Measurements from ENCODE around the gene PIGO.

The PIGO gene

GRCh38 chr9:35114840-35115628 lies 18.6 kb upstream of the PIGO start:
- Histone ChIP-seq H3K9me3 (ENCODE audit: control insufficient read depth, low read length) (no peaks in the 10 kb centered on the region), H3K27me3 (replicated peaks; ENCODE audit: control insufficient read depth, insufficient read depth, low read length, poor library complexity, severe bottlenecking) (no peaks in the 10 kb centered on the region), H3K27ac (ENCODE audit: insufficient read depth, low read length, poor library complexity, severe bottlenecking) (peak overlapping the region; percentile 78), H3K4me3 (ENCODE audit: insufficient read depth, low read depth, low read length, poor library complexity, severe bottlenecking) (peak overlapping the region; percentile 61), H3K4me1 (ENCODE audit: control insufficient read depth, insufficient read depth, low read length, poor library complexity, severe bottlenecking) (peaks cover 45% of the 10 kb centered on the region), H3K36me3 (ENCODE audit: control insufficient read depth, insufficient read depth, low read length) (no peaks in the 10 kb centered on the region)
- peak in 1 of 3 donors; percentile 29 for DNase-seq

GRCh38 chr9:35114113-35114839 lies 17.9 kb upstream of the PIGO start:
- Histone ChIP-seq H3K4me3 (ENCODE audit: insufficient read depth, low read depth, low read length, poor library complexity, severe bottlenecking) (peak overlapping the region; percentile 61), H3K4me1 (ENCODE audit: control insufficient read depth, insufficient read depth, low read length, poor library complexity, severe bottlenecking) (peaks cover 45% of the 10 kb centered on the region)

DNA sequence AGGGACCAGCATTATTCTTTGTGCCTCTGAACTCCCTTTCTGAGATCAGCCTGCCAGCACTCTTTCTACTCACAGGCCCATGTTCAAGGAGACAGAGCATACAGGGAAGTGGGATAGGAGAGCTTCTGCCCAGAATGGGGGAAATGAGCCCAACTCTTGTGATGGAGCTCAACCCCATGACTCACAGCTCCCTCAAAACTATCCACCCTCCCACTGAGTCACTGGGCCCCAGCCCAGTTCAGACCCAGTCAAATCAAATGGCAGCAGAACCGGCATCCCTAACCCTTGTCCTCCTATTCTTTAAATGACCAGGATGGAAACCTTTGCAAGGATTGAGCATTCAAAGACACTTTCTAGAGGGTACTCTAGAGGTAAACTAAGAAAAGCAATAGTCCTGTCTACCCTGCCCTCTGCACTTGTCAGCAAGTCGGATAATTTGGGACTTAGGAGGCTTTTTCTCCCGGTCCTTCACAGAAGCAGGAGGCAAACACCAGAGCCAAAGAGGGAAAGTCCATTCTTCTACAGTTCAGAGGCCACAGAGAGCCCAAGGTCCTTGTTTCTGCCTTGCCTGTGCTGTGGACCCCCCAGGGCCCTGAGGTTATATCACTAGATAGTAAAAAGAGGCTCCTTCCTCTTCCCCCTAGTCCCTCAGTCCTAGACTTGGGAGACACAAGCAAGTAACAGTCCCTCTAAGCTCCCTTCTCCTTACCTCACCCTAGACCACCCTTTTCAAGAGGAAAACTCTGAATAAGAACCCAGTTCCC lies 16.0 kb upstream of the PIGO start:
- no peak for DNase-seq
- Histone ChIP-seq H3K27ac (ENCODE audit: insufficient read depth, low read length, poor library complexity, severe bottlenecking) (peak overlapping the region; percentile 66), H3K4me3 (ENCODE audit: insufficient read depth, low read depth, low read length, poor library complexity, severe bottlenecking) (peak overlapping the region; percentile 44), H3K4me1 (ENCODE audit: control insufficient read depth, insufficient read depth, low read length, poor library complexity, severe bottlenecking) (peaks cover 45% of the 10 kb centered on the region), H3K27me3 (replicated peaks; ENCODE audit: control insufficient read depth, insufficient read depth, low read length, poor library complexity, severe bottlenecking) (no peaks in the 10 kb centered on the region), H3K36me3 (ENCODE audit: control insufficient read depth, insufficient read depth, low read length) (peaks cover 12% of the 10 kb centered on the region), H3K9me3 (ENCODE audit: control insufficient read depth, low read length) (no peaks in the 10 kb centered on the region)

More at GRCh38 chr9:35114113-35114839, 17.9 kb upstream of the PIGO start:
- Histone ChIP-seq H3K9me3 (ENCODE audit: control insufficient read depth, low read length) (no peaks in the 10 kb centered on the region), H3K36me3 (ENCODE audit: control insufficient read depth, insufficient read depth, low read length) (no peaks in the 10 kb centered on the region), H3K27ac (ENCODE audit: insufficient read depth, low read length, poor library complexity, severe bottlenecking) (peak overlapping the region; percentile 78), H3K27me3 (replicated peaks; ENCODE audit: control insufficient read depth, insufficient read depth, low read length, poor library complexity, severe bottlenecking) (no peaks in the 10 kb centered on the region)
- DNase-seq: peak; percentile 70 to 77 (median 72)

- Histone ChIP-seq H3K27me3 (replicated peaks; ENCODE audit: control insufficient read depth, insufficient read depth, low read length, poor library complexity, severe bottlenecking) (no peaks in the 10 kb centered on the region), H3K27ac (ENCODE audit: insufficient read depth, low read length, poor library complexity, severe bottlenecking) (peak overlapping the region; percentile 74), H3K9me3 (ENCODE audit: control insufficient read depth, low read length) (no peaks in the 10 kb centered on the region), H3K4me3 (ENCODE audit: insufficient read depth, low read depth, low read length, poor library complexity, severe bottlenecking) (peak overlapping the region; percentile 62), H3K4me1 (ENCODE audit: control insufficient read depth, insufficient read depth, low read length, poor library complexity, severe bottlenecking) (peaks cover 40% of the 10 kb centered on the region), H3K36me3 (ENCODE audit: control insufficient read depth, insufficient read depth, low read length) (peaks cover 19% of the 10 kb centered on the region)
- peak; percentile 95 to 96 (median 95) for DNase-seq
Measured at GRCh38 chr9:35111001-35111933, 14.9 kb upstream of the PIGO start.

DNA sequence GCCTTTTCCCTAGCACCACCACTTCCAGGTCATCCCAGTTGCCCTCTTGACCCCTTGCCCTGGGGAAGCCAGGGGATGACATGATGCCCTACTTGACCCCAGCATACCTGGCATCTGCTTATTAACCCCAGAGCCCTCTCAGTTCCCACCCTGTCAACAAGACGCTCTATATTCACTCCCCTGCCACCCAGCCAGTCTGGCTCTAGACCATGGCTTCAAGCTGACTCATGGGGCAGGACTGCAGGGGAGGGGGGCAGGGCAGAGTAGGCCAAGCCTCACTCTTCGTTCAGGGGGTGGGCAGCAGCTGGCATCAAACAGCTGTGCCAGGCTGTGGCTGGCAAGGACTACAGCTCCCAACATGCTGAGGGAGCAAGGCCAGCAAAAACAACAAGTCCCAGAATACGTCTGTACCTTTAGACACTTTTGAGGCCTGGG lies 14.0 kb upstream of the PIGO start:
- no peak overlapping the region for H3K4me3 ChIP-seq (ENCODE audit: insufficient read depth, low read depth, low read length, poor library complexity, severe bottlenecking)
- H3K4me1 ChIP-seq (ENCODE audit: control insufficient read depth, insufficient read depth, low read length, poor library complexity, severe bottlenecking): peaks cover 33% of the 10 kb centered on the region
- no peaks in the 10 kb centered on the region for H3K9me3 ChIP-seq (ENCODE audit: control insufficient read depth, low read length)
- H3K27me3 ChIP-seq (replicated peaks; ENCODE audit: control insufficient read depth, insufficient read depth, low read length, poor library complexity, severe bottlenecking): no peaks in the 10 kb centered on the region
- no peak for DNase-seq
- H3K27ac ChIP-seq (ENCODE audit: insufficient read depth, low read length, poor library complexity, severe bottlenecking): peak overlapping the region; percentile 74
- H3K36me3 ChIP-seq (ENCODE audit: control insufficient read depth, insufficient read depth, low read length): peaks cover 26% of the 10 kb centered on the region

DNA sequence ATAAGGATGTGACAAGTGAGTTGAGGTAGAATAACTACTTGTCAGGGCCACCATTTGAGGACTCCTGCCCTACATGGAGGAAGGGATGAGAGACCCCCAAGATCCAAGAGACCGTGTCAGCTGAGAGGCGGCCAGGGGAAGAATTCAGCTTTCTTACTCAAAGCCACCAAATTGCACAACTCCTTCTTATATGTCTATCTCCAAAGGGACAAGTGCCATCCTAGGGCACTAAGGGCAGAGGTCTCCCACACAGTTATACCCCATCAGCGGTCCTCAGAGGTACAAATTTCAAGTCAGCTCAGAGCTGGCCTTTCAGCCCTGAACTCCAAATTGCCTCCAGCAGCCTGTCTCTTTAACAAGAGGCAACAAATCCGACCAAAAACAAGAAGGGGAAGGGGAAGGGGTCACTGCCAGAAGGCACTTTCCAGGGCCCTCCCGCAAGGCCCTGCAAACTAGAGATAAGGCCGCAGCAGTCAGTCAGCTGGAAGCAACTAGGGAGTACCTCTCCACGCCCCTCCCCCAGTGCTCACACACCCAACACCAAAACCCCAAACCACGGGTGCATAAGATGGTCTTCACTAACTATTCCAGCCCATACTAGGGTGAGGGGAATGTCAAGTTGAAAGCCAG lies 12.7 kb upstream of the PIGO start:
- Histone ChIP-seq H3K27ac (ENCODE audit: insufficient read depth, low read length, poor library complexity, severe bottlenecking) (no peak overlapping the region), H3K9me3 (ENCODE audit: control insufficient read depth, low read length) (no peaks in the 10 kb centered on the region), H3K27me3 (replicated peaks; ENCODE audit: control insufficient read depth, insufficient read depth, low read length, poor library complexity, severe bottlenecking) (no peaks in the 10 kb centered on the region), H3K4me3 (ENCODE audit: insufficient read depth, low read depth, low read length, poor library complexity, severe bottlenecking) (no peak overlapping the region), H3K4me1 (ENCODE audit: control insufficient read depth, insufficient read depth, low read length, poor library complexity, severe bottlenecking) (peaks cover 20% of the 10 kb centered on the region), H3K36me3 (ENCODE audit: control insufficient read depth, insufficient read depth, low read length) (peaks cover 26% of the 10 kb centered on the region)
- DNase-seq: no peak

- Histone ChIP-seq H3K4me3 (ENCODE audit: insufficient read depth, low read depth, low read length, poor library complexity, severe bottlenecking) (no peak overlapping the region), H3K4me1 (ENCODE audit: control insufficient read depth, insufficient read depth, low read length, poor library complexity, severe bottlenecking) (peaks cover 20% of the 10 kb centered on the region), H3K27me3 (replicated peaks; ENCODE audit: control insufficient read depth, insufficient read depth, low read length, poor library complexity, severe bottlenecking) (no peaks in the 10 kb centered on the region), H3K27ac (ENCODE audit: insufficient read depth, low read length, poor library complexity, severe bottlenecking) (no peak overlapping the region), H3K36me3 (ENCODE audit: control insufficient read depth, insufficient read depth, low read length) (peaks cover 26% of the 10 kb centered on the region), H3K9me3 (ENCODE audit: control insufficient read depth, low read length) (no peaks in the 10 kb centered on the region)
- no peak for DNase-seq
Measured at GRCh38 chr9:35108461-35108860, 12.1 kb upstream of the PIGO start.

DNA sequence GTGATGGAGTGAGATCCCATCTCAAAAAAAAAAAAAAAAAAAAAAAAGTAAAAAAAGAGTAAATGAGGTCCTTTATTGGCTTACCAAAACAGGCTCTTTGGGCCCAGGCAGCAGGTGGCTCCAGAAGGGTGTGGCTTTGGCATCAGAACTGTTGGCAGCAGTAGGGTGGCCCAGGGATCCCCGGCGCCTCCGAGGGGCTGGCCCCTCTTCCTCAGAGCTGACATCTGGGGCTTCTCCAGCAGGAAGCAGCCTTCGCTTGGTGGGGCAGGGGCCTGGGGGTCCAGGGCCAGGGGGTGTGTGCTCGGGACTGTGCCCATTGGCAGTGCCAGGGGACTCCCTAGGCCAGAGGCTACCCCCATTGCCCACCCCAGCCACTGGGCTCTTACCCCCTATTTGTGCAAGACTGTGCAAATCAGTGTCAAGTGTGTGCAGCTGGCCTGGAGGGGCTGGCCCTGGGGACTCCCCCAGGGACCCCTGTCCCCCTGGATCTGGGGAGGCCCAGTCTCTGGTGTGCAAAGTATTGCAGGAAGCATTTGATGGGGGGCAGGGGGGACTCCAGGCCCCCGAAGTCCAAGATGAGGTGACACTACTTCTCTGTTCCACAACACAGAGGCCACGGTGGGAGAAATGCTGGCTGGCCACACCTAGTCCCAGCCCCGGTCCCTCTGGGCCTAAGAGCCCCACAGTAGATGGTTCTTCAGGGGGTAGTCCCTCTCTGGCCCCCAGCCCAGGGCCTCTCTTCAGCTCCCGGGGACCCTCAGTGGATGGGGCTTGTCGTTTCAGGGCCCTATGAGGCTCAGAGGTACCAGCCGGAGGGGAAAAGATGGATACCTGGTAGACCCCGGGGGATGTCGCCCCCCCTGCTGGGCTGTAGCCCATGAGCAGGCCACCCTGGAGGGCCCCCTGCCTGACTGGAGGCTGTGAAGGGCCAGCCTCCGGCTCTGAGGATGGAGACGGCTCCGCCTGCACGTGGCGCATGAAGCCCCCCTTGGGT lies 11.2 kb upstream of the PIGO start:
- Histone ChIP-seq H3K36me3 (ENCODE audit: control insufficient read depth, insufficient read depth, low read length) (peaks cover 26% of the 10 kb centered on the region), H3K4me1 (ENCODE audit: control insufficient read depth, insufficient read depth, low read length, poor library complexity, severe bottlenecking) (peaks cover 21% of the 10 kb centered on the region), H3K9me3 (ENCODE audit: control insufficient read depth, low read length) (no peaks in the 10 kb centered on the region), H3K4me3 (ENCODE audit: insufficient read depth, low read depth, low read length, poor library complexity, severe bottlenecking) (no peak overlapping the region), H3K27me3 (replicated peaks; ENCODE audit: control insufficient read depth, insufficient read depth, low read length, poor library complexity, severe bottlenecking) (no peaks in the 10 kb centered on the region), H3K27ac (ENCODE audit: insufficient read depth, low read length, poor library complexity, severe bottlenecking) (no peak overlapping the region)
- no peak for DNase-seq
